Loucy (cell line): Measurements from ENCODE around the gene CT45A1.
"Not testable (repeated sequence)": the region's sequence is repeated elsewhere in the genome, so short reads cannot be mapped to it uniquely, and the experiment has no call there.

Experiments
- EZH2phosphoT487 ChIP-seq: fragments of 200-600 bp; IDR thresholded peaks from 2 replicates; pipeline ENCODE4 v1.6.1; 2018; ENCODE audit warnings: antibody characterized with exemption, mild to moderate bottlenecking, moderate library complexity, borderline replicate concordance
- TF ChIP-seq, protein P1 (sequence below): fragments of 200-600 bp; sonication (generic); conservative IDR thresholded peaks from 2 replicates; pipeline ENCODE4 v1.5.1; 2014; ENCODE audit warnings: mild to moderate bottlenecking, antibody characterized with exemption, low read length

DNA sequence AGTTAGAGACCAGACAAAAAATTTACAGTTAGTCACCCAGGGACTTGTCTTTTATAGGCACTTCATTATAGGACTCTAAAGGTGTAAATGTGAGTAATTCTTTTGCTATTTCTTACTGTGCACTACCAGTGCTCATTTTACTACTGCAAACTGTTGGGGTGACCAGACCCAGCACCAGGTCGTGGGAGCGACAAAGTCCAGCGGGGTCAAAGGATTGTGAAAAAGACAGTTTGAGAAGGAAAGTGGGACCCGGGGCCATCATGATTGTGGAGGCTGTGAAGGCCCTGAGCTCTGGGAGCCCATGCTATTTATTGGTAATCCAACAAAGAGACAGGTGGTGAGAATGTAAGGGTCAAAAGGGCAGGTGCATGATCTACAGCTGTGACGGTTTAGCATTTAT, 21.2 kb downstream of the CT45A1 start:
- TF ChIP-seq, protein P1, sequence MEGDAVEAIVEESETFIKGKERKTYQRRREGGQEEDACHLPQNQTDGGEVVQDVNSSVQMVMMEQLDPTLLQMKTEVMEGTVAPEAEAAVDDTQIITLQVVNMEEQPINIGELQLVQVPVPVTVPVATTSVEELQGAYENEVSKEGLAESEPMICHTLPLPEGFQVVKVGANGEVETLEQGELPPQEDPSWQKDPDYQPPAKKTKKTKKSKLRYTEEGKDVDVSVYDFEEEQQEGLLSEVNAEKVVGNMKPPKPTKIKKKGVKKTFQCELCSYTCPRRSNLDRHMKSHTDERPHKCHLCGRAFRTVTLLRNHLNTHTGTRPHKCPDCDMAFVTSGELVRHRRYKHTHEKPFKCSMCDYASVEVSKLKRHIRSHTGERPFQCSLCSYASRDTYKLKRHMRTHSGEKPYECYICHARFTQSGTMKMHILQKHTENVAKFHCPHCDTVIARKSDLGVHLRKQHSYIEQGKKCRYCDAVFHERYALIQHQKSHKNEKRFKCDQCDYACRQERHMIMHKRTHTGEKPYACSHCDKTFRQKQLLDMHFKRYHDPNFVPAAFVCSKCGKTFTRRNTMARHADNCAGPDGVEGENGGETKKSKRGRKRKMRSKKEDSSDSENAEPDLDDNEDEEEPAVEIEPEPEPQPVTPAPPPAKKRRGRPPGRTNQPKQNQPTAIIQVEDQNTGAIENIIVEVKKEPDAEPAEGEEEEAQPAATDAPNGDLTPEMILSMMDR, result not testable (repeated sequence)
- TF ChIP-seq EZH2phosphoT487, result not testable (repeated sequence)
